HG03097 (cell line): ENCODE results near the gene LY6G6F.
"Not testable (repeated sequence)": the region's sequence is repeated elsewhere in the genome, so short reads cannot be mapped to it uniquely, and the experiment has no call there.

Source experiments
- ATAC-seq: cut with Tn5 transposase; IDR thresholded peaks from one replicate; pipeline ENCODE4 v1.9.1; 2021; ENCODE audit not compliant: unreplicated experiment, low FRiP score

LY6G6F gene

DNA sequence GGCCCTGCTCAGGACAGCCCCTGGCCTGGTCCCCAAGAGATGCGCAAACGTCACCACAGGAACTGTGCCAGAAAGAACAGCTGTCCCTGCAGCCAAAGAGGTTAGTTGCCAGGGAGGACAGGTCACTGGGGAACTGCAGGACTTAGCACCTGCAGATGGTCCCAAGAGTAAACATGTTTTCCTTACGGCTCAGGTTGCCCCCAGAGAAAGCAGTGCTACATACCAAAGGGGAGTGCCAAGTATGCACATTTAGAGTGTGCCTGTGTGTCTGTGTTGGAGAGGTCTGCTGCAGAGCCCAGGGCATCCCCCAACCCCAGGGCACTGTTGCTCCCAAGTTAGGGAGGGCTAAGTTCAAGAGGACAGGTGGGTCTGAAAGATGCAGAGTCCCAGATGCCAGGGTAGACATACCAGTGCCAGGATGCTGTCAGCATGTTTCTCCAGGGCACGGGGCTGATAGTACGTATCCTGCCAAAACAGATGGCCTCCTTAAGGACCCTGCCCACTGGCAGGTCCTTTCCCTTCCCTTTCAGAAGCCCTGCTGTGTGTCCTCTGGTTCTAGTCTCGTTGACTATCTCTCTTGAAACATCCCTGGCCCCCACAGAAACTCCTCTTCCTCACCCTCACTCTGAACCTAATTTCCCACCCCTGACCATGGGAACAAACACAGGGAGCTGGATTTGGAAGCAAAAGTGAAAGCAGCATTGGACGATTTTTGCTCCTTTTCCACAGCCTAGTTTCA lies 4.8 kb upstream of the LY6G6F start:
- no peak for ATAC-seq

GRCh38 chr6:31702405-31702818 lies 4.3 kb upstream of the LY6G6F start:
- no peak for ATAC-seq

DNA sequence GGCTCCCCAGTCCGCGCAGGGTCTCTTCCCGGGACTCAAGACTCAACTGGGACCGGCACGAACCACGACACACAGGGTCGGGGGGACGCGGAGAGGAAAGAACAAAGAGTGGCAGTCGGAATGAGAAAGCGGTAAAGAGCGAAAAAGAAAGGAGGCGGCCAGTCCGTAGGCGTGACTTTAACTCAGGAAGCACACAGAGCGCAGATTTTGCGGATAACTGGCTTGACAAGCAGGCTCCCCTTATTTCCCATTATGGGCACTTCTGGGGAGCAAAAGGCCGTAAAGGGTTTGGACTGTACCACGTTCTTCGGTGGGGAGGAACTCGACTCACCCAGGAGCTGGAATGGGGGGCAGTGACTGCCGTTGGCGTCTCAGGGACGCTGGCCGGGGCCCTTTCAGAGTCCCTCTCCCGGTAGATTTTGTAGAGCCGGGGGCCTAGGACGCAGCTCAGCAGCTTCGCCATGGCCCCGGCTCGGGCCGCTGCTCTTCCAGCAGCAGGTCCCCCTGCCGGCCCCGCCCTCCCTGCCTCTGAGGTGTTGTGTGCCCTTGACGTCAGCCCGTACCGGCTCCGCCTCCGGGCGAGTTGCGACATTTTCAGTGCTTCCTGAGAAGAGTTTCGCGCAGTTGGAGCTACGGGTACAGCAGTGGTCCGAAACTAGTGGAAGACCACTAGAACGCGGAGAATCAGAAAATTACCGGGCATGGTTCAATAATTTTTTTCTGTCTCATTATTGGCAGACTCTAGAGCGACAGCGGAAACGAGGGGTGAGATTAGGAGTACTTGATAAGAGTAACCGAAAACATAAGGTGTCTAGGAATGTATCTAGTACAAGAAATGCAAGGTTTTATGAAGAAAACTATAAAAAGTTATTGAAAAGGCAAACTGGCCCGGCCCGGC lies 3.6 kb upstream of the LY6G6F start, which contains the start of gene ABHD16A:
TSS of gene ABHD16A (minus strand) at position 506 of the 898 bp plus-strand sequence. CDS start at position 463, 43 bp downstream.
- peak; percentile 83 for ATAC-seq

GRCh38 chr6:31705931-31706330 lies 735 bp upstream of the LY6G6F start:
- ATAC-seq, result no peak

- ATAC-seq, result no peak
Measured at GRCh38 chr6:31707701-31708100, 1.0 kb downstream of the LY6G6F start.

DNA sequence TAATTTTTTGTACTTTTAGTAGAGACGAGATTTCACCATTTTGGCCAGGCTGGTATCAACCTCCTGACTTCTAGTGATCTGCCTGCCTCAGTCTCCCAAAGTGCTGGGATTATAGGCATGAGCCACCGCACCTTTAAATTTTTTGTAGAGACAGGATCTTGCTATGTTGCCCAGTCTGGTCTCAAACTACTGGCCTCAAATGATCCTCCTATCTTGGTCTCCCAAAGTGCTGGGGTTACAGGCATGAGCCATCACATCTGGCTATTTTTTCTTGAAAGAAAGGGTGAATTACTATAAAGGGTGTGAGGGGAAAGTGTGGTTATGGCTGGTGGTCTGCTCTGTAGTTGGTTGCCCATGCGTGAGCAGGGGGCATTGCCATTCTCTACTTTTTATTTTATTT lies 1.6 kb downstream of the LY6G6F start:
- no peak for ATAC-seq

GRCh38 chr6:31709157-31709556 lies 2.5 kb downstream of the LY6G6F start:
- ATAC-seq, result not testable (repeated sequence)

GRCh38 chr6:31710523-31711219 lies 4.0 kb downstream of the LY6G6F start:
- ATAC-seq, result no peak

DNA sequence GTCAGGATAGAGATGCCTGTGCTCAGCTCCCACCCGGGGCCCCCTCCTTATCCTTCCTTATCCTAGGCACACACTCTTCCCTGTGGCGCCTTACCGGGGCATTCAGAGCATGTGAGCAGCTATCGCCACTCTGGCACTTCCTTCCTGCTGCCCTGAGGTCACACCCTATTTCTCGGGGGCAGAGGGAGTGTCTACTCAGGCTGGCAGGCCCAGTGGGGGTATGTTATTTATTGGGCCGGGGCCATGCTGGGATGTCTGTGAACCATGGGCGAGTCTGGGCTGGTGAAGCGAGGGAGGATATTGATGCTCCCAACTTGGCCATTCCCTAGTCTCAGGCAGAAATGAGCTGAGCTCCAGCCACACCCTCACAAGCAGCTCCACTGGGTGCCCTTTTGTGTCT lies 4.6 kb downstream of the LY6G6F start:
- no peak for ATAC-seq

DNA sequence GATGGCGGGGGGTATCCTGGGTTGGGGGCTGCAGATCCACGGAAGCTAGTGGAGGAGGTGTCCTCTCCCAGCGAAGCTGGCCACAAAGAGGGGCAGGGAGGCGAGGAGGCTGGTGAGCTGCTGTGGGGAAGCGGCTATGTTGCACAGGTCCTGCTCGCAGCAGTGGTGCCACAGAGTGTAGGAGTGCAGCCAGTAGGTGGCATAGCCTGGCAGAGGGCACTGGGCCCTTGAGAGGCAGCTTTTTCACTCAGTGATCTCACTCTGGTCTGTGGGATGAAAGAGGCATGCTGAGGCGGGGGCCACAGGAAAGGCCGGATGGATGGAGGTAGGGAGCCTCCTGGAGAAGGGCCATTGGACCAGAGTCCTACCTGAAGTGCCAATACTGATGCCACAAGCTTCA lies 5.6 kb downstream of the LY6G6F start:
- ATAC-seq, result no peak

DNA sequence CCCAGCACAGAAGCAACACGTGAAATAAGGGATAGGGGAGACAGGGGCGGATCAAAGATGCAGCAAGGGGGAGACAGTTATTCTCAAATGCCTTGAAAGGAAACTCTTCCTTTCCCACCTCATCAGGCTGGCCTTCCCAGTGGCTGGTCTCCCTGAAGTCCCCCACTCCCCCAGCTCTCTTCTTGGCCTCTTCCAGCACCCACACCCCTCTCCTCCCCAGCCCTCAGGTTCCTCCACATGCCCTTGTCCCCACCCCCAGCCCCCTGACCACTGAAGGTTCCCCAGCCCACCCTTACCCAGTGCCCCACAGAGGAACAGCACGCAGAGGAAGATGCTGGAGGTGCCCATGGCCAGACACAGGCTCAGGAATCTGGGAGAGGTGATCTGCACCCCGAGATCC lies 6.8 kb downstream of the LY6G6F start:
- no peak for ATAC-seq

GRCh38 chr6:31713991-31714684 lies 7.5 kb downstream of the LY6G6F start:
- no peak for ATAC-seq

- ATAC-seq, result no peak
Measured at GRCh38 chr6:31715022-31715958, 8.6 kb downstream of the LY6G6F start, which contains the start of gene LY6G6D. Gene LY6G6D, plus strand, starts transcription at chr6:31715348. Its CDS starts 8 bp downstream, at chr6:31715356.

GRCh38 chr6:31717499-31718222 lies 11.0 kb downstream of the LY6G6F start:
- ATAC-seq, result no peak

DNA sequence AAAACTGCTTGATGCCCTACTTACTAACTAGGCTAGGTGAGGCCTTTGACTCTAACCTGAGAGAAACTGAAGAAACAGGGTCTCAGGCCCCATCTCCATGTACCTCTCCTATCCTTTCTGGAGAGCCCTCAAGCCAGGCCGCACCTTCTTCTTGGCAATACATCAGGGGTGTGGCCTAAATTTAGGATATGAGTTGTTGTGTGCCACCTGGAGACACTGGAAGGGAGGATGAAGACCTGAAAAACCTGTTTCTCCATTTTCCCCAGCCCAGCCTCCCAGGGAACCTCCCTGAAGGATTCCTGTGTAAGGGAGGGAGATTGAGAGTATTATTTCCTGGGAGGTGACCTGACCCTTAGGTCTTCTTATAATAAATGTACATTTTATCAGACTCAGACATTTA lies 11.6 kb downstream of the LY6G6F start:
- ATAC-seq, result no peak

DNA sequence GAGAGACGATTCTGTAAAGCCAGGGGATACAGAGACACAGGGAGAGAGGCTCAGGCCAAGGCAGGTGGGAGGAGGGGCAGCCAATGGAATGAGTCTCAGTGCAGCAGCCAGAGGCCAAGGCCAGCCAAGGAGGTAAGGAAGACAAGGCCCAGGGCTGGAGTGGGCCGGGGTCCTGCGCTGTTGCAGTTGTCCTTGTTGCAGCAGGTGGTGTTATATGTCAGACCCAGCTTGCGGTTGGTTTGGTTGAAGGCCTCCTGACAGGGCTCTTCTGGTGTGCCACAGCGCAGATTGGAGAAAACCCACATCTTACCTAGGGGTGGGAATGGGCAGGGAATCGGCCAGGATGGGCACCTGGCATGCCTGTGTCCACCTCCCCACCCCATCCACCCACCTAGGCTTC lies 12.3 kb downstream of the LY6G6F start:
- ATAC-seq, result no peak

GRCh38 chr6:31720196-31720770 lies 13.6 kb downstream of the LY6G6F start:
- no peak for ATAC-seq

GRCh38 chr6:31721351-31722020 lies 14.8 kb downstream of the LY6G6F start, which contains the start of gene LY6G6C:
Gene LY6G6C, minus strand, starts transcription at chr6:31721746. Its CDS starts 67 bp downstream, at chr6:31721679.
- ATAC-seq, result no peak
